ENCODE data around the gene CMKLR1.

GRCh38 chr12:108254030-108254429, 85.1 kb downstream of the CMKLR1 start:
- TF ChIP-seq CTCF (IDR thresholded peaks at IDR 0.05; ENCODE audit: low read depth, low read length, missing input control) (no peak), RAD21 (IDR thresholded peaks at IDR 0.05) (no peak), REST (IDR thresholded peaks at IDR 0.05) (no peak), FOXA1 (IDR thresholded peaks at IDR 0.05) (no peak), EGR1 (IDR thresholded peaks at IDR 0.05; ENCODE audit: low read depth in 2 of 2) (no peak), TAF1 (conservative IDR thresholded peaks at IDR 0.05) (no peak), SP1 (IDR thresholded peaks at IDR 0.05) (no peak)

Data from liver (tissue), 3 donors.